GM19397 (cell line): ENCODE measurements around the gene PACS1.
"Not testable (repeated sequence)": the region's sequence is repeated elsewhere in the genome, so short reads cannot be mapped to it uniquely, and the experiment has no call there.

Experiments
- ATAC-seq: cut with Tn5 transposase; IDR thresholded peaks from one replicate; pipeline ENCODE4 v1.9.1; 2021; ENCODE audit warnings: mild to moderate bottlenecking, moderate library complexity; ENCODE audit not compliant: unreplicated experiment

The PACS1 gene

GRCh38 chr11:66267379-66268243, 197.5 kb downstream of the PACS1 start:
- ATAC-seq, result peak; percentile 40

GRCh38 chr11:66268244-66268951, 198.3 kb downstream of the PACS1 start, which contains the start of gene RAB1B:
Gene RAB1B (plus strand): TSS chr11:66268639. CDS start chr11:66268680, 41 bp downstream.
- peak; percentile 79 for ATAC-seq

GRCh38 chr11:66268952-66269905, 199.2 kb downstream of the PACS1 start:
- ATAC-seq, result no peak

GRCh38 chr11:66271816-66272215, 201.7 kb downstream of the PACS1 start:
- ATAC-seq, result no peak

- no peak for ATAC-seq
Measured at GRCh38 chr11:66272596-66272995, 202.5 kb downstream of the PACS1 start.

GRCh38 chr11:66274219-66274618, 204.1 kb downstream of the PACS1 start:
- ATAC-seq, result no peak

- no peak for ATAC-seq
Measured at GRCh38 chr11:66275396-66275795, 205.3 kb downstream of the PACS1 start.

- ATAC-seq, result no peak
Measured at GRCh38 chr11:66275984-66276612, 206.0 kb downstream of the PACS1 start.

- not testable (repeated sequence) for ATAC-seq
Measured at GRCh38 chr11:66276619-66277018, 206.5 kb downstream of the PACS1 start.

- not testable (repeated sequence) for ATAC-seq
Measured at GRCh38 chr11:66277064-66277463, 207.0 kb downstream of the PACS1 start.

- ATAC-seq, result no peak
Measured at GRCh38 chr11:66277471-66278362, 207.6 kb downstream of the PACS1 start, which contains the start of gene CNIH2. Gene CNIH2 (plus strand): TSS chr11:66278175. CDS start chr11:66278457, 282 bp downstream.

- no peak for ATAC-seq
Measured at GRCh38 chr11:66278363-66279091, 208.5 kb downstream of the PACS1 start.

- no peak for ATAC-seq
Measured at GRCh38 chr11:66279092-66279734, 209.1 kb downstream of the PACS1 start.

GRCh38 chr11:66280428-66280827, 210.4 kb downstream of the PACS1 start:
- ATAC-seq, result no peak

GRCh38 chr11:66281001-66281400, 210.9 kb downstream of the PACS1 start:
- no peak for ATAC-seq

- no peak for ATAC-seq
Measured at GRCh38 chr11:66281776-66282467, 211.8 kb downstream of the PACS1 start.
